ENCODE measurements around the gene UMOD.

GRCh38 chr16:20352615-20353014, at the start of gene UMOD:
- TF ChIP-seq POLR2A (IDR thresholded peaks at IDR 0.05; ENCODE audit: low read length) (no peak), GATA1 (IDR thresholded peaks at IDR 0.05; ENCODE audit: low read depth, low read length) (no peak)

Data from erythroblast (primary cell).